SK-N-SH (cell line): ENCODE results near the gene APOL6. TPM values are rescaled to one million over a fixed set of nuclear protein-coding genes. Genes with fewer than 3 reads are reported as not detected.

Experiments used
- CTCF ChIA-PET: fragments of 300-600, 350-600 bp; formaldehyde crosslinking; extraction: SDS; loops from one replicate; lab custom pipeline; 2021; lab: Yijun Ruan, JAX
- POLR2A ChIA-PET: fragments of 350-600 bp; sonication (Branson Sonifier 250); formaldehyde crosslinking; extraction: SDS; loops from one replicate; lab custom pipeline; 2020; ENCODE audit warnings: antibody characterized with exemption, inconsistent platforms; lab: Yijun Ruan, JAX
- DNase-seq: peaks from one replicate; pipeline ENCODE4 v3.0.0; 2012
- H2AFZ ChIP-seq: fragments of 200-600 bp; sonication (generic); 2 replicates; pipeline ENCODE4 v1.8.1; 2016; ENCODE audit warnings: antibody characterized with exemption, mild to moderate bottlenecking, low read depth
- H3F3A ChIP-seq: fragments of 200-600 bp; sonication (generic); replicated peaks from 2 replicates; pipeline ENCODE3; 2016; ENCODE audit warnings: antibody characterized with exemption, mild to moderate bottlenecking; ENCODE audit not compliant: insufficient read depth
- H3K27ac ChIP-seq, 2 experiments: fragments of 200-500 bp in 1 of 2; fragments of 200-600 bp in 1 of 2; sonication (Bioruptor generic) in 1 of 2; sonication (generic), shearing (Covaris generic) in 1 of 2; 2 replicates each; pipeline versions ENCODE4 v1.5.1 to v1.6.1; 2014 to 2016; ENCODE audit warnings: low read depth in 2 of 2, inconsistent platforms in 1 of 2, low read length in 1 of 2, mild to moderate bottlenecking in 1 of 2, mixed read lengths in 1 of 2
- H3K27me3 ChIP-seq: fragments of 200-600 bp; sonication (generic), shearing (Covaris generic); 2 replicates; pipeline ENCODE4 v1.6.1; 2016; ENCODE audit warnings: mixed run types; ENCODE audit not compliant: insufficient read depth
- H3K36me3 ChIP-seq, 2 experiments: fragments of 200-500 bp in 1 of 2; fragments of 200-600 bp in 1 of 2; sonication (Bioruptor generic) in 1 of 2; sonication (generic) in 1 of 2; replicated peaks in 1 of 2; 2 replicates each; pipeline versions ENCODE3 to v1.5.1; 2014 to 2016; ENCODE audit warnings: low read length in 1 of 2, mild to moderate bottlenecking in 1 of 2; ENCODE audit not compliant: insufficient read depth in 2 of 2, control insufficient read depth in 1 of 2
- H3K4me1 ChIP-seq, 2 experiments: fragments of 200-500 bp in 1 of 2; fragments of 200-600 bp in 1 of 2; sonication (Bioruptor generic) in 1 of 2; sonication (generic), shearing (Covaris generic) in 1 of 2; 2 replicates each; pipeline versions ENCODE4 v1.5.1 to v1.6.1; 2014 to 2016; ENCODE audit warnings: low read depth in 1 of 2, low read length in 1 of 2, mixed run types in 1 of 2; ENCODE audit not compliant: insufficient read depth in 2 of 2, control insufficient read depth in 1 of 2
- H3K4me2 ChIP-seq: fragments of 200-600 bp; sonication (generic), shearing (Covaris generic); 2 replicates; pipeline ENCODE4 v1.6.1; 2017; ENCODE audit warnings: mixed run types
- H3K4me3 ChIP-seq, 2 experiments: fragments of 200-500 bp in 1 of 2; fragments of 200-600 bp in 1 of 2; sonication (Bioruptor generic) in 1 of 2; sonication (generic), shearing (Covaris generic) in 1 of 2; 2 replicates each; pipeline versions ENCODE4 v1.5.1 to v1.8.1; 2014 to 2016; ENCODE audit warnings: low read depth in 2 of 2, inconsistent platforms in 1 of 2, low read length in 1 of 2, mild to moderate bottlenecking in 1 of 2, mixed read lengths in 1 of 2, moderate library complexity in 1 of 2
- H3K79me2 ChIP-seq: fragments of 200-600 bp; sonication (generic); 2 replicates; pipeline ENCODE4 v1.8.1; 2017; ENCODE audit warnings: mild to moderate bottlenecking; ENCODE audit not compliant: insufficient read depth
- H3K9ac ChIP-seq: fragments of 200-600 bp; sonication (generic); 2 replicates; pipeline ENCODE4 v1.6.1; 2017; ENCODE audit warnings: mixed run types
- H3K9me2 ChIP-seq: fragments of 200-600 bp; sonication (generic); 2 replicates; pipeline ENCODE4 v1.6.1; 2017; ENCODE audit warnings: mixed run types
- H3K9me3 ChIP-seq: fragments of 200-600 bp; sonication (generic); 2 replicates; pipeline ENCODE4 v1.6.1; 2017; ENCODE audit warnings: mixed run types, mild to moderate bottlenecking, moderate library complexity
- H4K20me1 ChIP-seq: fragments of 200-600 bp; sonication (generic); 2 replicates; pipeline ENCODE4 v1.6.1; 2017; ENCODE audit warnings: mild to moderate bottlenecking, mixed run types; ENCODE audit not compliant: insufficient read depth
- CHD2 ChIP-seq: fragments of 150-350 bp; IDR thresholded peaks from 2 replicates; pipeline ENCODE4 v1.6.1; 2018; ENCODE audit warnings: low read length; ENCODE audit not compliant: partially characterized antibody
- ELF1 ChIP-seq: IDR thresholded peaks from 2 replicates; pipeline ENCODE4 v1.4.0; 2012
- FOXJ3 ChIP-seq: sonication (generic); formaldehyde crosslinking; IDR thresholded peaks from 2 replicates; pipeline ENCODE4 v1.5.1; 2020; ENCODE audit warnings: mild to moderate bottlenecking, missing genetic modification reagents
- FOXM1 ChIP-seq: IDR thresholded peaks from 2 replicates; pipeline ENCODE4 v1.4.0; 2012; ENCODE audit warnings: low read depth, mild to moderate bottlenecking
- GABPA ChIP-seq: IDR thresholded peaks from 2 replicates; pipeline ENCODE4 v1.4.0; 2012; ENCODE audit warnings: low read depth, mild to moderate bottlenecking
- JUND ChIP-seq: IDR thresholded peaks from 2 replicates; pipeline ENCODE4 v1.4.0; 2012
- MXI1 ChIP-seq: IDR thresholded peaks from 2 replicates; pipeline ENCODE4 v1.6.1; 2012; ENCODE audit warnings: mild to moderate bottlenecking, low read depth, low read length, improper control_type of control experiment
- NRF1 ChIP-seq: IDR thresholded peaks from 2 replicates; pipeline ENCODE4 v1.6.1; 2012; ENCODE audit warnings: low read depth, mild to moderate bottlenecking, low read length
- RAD21 ChIP-seq: IDR thresholded peaks from 2 replicates; pipeline ENCODE4 v1.6.1; 2012; ENCODE audit warnings: mild to moderate bottlenecking, low read length
- RCOR1 ChIP-seq: fragments of 150-350 bp; IDR thresholded peaks from 2 replicates; pipeline ENCODE4 v1.6.1; 2017; ENCODE audit warnings: antibody characterized with exemption, low read length
- RXRA ChIP-seq: IDR thresholded peaks from 2 replicates; pipeline ENCODE4 v1.4.0; 2012; ENCODE audit warnings: low read depth, mild to moderate bottlenecking, borderline replicate concordance
- SMC3 ChIP-seq: IDR thresholded peaks from 2 replicates; pipeline ENCODE4 v1.6.1; 2012; ENCODE audit warnings: low read depth, low read length, improper control_type of control experiment
- TEAD4 ChIP-seq: IDR thresholded peaks from 2 replicates; pipeline ENCODE4 v1.4.0; 2012; ENCODE audit warnings: mild to moderate bottlenecking, borderline replicate concordance; ENCODE audit not compliant: insufficient read depth
- YY1 ChIP-seq: IDR thresholded peaks from 2 replicates; pipeline ENCODE4 v1.4.0; 2012; ENCODE audit warnings: low read depth, mild to moderate bottlenecking
- WGBS: methylation state at CpG from one replicate; pipeline ENCODE4 v1.1.6; 2017; ENCODE audit warnings: low lambda C conversion rate; 5-methylcytosine and 5-hydroxymethylcytosine counted together
- polyA plus RNA-seq, 3 experiments: library from polyadenylated mRNA; depleted of rRNA; stranded (reverse); fragments of >200 nt; gene quantifications; 2 replicates each; pipeline ENCODE4 v1.2.3, GENCODE V29; 2012
- TF ChIP-seq, protein P1 (sequence below): fragments of 150-350 bp; IDR thresholded peaks from 2 replicates; pipeline ENCODE4 v1.6.1; 2016; ENCODE audit warnings: mild to moderate bottlenecking, low read depth, low read length
- TF ChIP-seq, protein P2 (sequence below): fragments of 200-600 bp; sonication (generic); IDR thresholded peaks from 2 replicates; pipeline ENCODE4 v1.6.1; 2017; ENCODE audit warnings: antibody characterized with exemption, mild to moderate bottlenecking, moderate library complexity
- TF ChIP-seq, protein P3 (sequence below): fragments of 150-350 bp; IDR thresholded peaks from 2 replicates; pipeline ENCODE4 v1.6.1; 2017; ENCODE audit warnings: antibody characterized with exemption, low read length, low read depth, borderline replicate concordance
- TF ChIP-seq, protein P4 (sequence below): IDR thresholded peaks from 2 replicates; pipeline ENCODE4; 2012
- TF ChIP-seq, protein P5 (sequence below): IDR thresholded peaks from 2 replicates; pipeline ENCODE4 v1.4.0; 2012; ENCODE audit warnings: low read depth

APOL6 gene
- polyA plus RNA-seq, 1 of the 3 experiments (the other 2 are of a cell fraction), result 0.90 TPM

DNA sequence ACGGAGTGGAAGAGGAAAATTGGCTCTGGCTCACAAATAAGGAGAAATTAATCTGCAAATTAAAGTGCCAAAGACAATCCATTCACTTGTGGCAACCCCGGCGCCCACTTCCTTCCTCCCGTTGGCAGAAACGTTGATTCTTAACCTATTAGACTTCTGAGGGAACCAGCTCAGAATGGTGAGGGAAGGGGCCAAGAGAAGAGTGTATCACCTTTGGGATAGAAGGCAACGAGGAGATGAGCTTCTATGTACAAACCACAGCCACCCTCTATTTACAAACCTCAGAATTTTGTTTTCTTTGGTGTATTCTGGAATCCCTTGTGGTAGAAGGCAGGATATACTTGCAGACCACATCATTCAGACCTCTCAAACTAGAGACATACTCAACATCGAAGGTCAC, 32.2 kb upstream of the APOL6 start (continued):
- TF ChIP-seq RAD21 (no peak), MXI1 (no peak), TEAD4 (no peak)
- TF ChIP-seq, protein P1, sequence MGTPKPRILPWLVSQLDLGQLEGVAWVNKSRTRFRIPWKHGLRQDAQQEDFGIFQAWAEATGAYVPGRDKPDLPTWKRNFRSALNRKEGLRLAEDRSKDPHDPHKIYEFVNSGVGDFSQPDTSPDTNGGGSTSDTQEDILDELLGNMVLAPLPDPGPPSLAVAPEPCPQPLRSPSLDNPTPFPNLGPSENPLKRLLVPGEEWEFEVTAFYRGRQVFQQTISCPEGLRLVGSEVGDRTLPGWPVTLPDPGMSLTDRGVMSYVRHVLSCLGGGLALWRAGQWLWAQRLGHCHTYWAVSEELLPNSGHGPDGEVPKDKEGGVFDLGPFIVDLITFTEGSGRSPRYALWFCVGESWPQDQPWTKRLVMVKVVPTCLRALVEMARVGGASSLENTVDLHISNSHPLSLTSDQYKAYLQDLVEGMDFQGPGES, result no peak

DNA sequence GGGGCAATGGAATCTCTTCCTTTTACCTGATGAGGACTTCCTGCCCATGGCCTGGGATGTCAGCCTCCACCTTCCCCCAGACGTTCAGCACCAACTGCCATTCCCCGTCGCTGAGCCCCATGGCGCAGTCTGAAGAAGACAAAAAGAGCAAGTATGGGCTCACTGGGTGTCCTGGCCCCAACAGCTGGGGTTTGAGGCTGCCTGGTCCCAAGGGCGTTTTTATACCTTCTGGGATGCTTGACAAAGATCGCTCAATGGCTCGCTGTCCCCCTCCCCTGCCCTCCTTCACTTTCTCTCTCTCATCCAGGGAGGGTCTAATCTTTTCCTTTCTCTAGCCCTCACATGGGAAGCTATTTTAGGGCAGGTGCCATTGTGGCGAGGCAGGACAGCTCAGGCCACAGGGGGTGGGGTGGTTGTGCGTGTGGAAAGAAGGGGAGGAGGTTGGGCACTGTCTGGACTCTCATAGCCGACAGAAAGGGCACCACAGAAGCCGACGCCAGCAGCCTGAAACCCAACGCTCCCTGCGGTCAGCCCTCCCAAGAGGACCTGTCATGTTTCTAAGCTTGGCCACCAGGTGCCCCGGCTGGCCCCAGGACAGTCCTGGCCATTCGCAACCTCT, 31.0 kb upstream of the APOL6 start, which contains the start of gene MB:
Gene MB, minus strand, starts transcription at position 193 of the 619 bp plus-strand sequence. Its CDS starts 72 bp downstream, at position 121.
- Histone ChIP-seq H3K4me2 (no peak within 1 kb of the TSS), H3K27ac (no peak within 1 kb of the TSS), H2AFZ (no peak within 1 kb of the TSS), H3F3A (no peaks in the 10 kb centered on the region), H3K4me3 (no peak within 1 kb of the TSS), H4K20me1 (no peaks in the 10 kb centered on the region), H3K9me3 (no peaks in the 10 kb centered on the region), H3K4me1 (peaks cover 0 to 23% of the 10 kb centered on the region in 2 experiments; a peak in 2 of 4 replicates), H3K27me3 (no peaks in the 10 kb centered on the region), H3K9ac (no peak within 1 kb of the TSS), H3K9me2 (no peaks in the 10 kb centered on the region), H3K79me2 (no peaks in the 10 kb centered on the region), H3K36me3 (no peaks in the 10 kb centered on the region)
- no peak for DNase-seq
- CTCF ChIA-PET, result interaction anchor here (1.3 to 1.4 kb wide), 2 partner anchors 14 to 449 kb away, joined by 4 to 5 read pairs; no protein-coding TSS in a partner anchor
- no peak for TF ChIP-seq JUND
- no peak for TF ChIP-seq FOXJ3 (CRISPR knock-in tag)
- no peak for TF ChIP-seq YY1
- TF ChIP-seq CHD2, result no peak
- no peak for TF ChIP-seq MXI1
- TF ChIP-seq TEAD4, result no peak
- TF ChIP-seq, protein P2, sequence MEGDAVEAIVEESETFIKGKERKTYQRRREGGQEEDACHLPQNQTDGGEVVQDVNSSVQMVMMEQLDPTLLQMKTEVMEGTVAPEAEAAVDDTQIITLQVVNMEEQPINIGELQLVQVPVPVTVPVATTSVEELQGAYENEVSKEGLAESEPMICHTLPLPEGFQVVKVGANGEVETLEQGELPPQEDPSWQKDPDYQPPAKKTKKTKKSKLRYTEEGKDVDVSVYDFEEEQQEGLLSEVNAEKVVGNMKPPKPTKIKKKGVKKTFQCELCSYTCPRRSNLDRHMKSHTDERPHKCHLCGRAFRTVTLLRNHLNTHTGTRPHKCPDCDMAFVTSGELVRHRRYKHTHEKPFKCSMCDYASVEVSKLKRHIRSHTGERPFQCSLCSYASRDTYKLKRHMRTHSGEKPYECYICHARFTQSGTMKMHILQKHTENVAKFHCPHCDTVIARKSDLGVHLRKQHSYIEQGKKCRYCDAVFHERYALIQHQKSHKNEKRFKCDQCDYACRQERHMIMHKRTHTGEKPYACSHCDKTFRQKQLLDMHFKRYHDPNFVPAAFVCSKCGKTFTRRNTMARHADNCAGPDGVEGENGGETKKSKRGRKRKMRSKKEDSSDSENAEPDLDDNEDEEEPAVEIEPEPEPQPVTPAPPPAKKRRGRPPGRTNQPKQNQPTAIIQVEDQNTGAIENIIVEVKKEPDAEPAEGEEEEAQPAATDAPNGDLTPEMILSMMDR, result no peak
- no peak for TF ChIP-seq RXRA
- no peak for TF ChIP-seq RCOR1
- no peak for TF ChIP-seq SMC3
- no peak for TF ChIP-seq GABPA
- TF ChIP-seq, protein P3, sequence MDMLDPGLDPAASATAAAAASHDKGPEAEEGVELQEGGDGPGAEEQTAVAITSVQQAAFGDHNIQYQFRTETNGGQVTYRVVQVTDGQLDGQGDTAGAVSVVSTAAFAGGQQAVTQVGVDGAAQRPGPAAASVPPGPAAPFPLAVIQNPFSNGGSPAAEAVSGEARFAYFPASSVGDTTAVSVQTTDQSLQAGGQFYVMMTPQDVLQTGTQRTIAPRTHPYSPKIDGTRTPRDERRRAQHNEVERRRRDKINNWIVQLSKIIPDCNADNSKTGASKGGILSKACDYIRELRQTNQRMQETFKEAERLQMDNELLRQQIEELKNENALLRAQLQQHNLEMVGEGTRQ, result no peak
- TF ChIP-seq ELF1, result no peak
- TF ChIP-seq NRF1, result no peak
- TF ChIP-seq, protein P4, sequence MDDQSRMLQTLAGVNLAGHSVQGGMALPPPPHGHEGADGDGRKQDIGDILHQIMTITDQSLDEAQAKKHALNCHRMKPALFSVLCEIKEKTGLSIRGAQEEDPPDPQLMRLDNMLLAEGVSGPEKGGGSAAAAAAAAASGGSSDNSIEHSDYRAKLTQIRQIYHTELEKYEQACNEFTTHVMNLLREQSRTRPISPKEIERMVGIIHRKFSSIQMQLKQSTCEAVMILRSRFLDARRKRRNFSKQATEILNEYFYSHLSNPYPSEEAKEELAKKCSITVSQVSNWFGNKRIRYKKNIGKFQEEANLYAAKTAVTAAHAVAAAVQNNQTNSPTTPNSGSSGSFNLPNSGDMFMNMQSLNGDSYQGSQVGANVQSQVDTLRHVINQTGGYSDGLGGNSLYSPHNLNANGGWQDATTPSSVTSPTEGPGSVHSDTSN, result no peak
- TF ChIP-seq, protein P5, sequence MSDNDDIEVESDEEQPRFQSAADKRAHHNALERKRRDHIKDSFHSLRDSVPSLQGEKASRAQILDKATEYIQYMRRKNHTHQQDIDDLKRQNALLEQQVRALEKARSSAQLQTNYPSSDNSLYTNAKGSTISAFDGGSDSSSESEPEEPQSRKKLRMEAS, result no peak
- TF ChIP-seq FOXM1, result no peak
- WGBS, result 85% methylated on average over 15 of the region's 16 CpGs
- POLR2A ChIA-PET, result no interaction called here
